ENCODE results near the gene PTPRM.

Gene PTPRM

DNA sequence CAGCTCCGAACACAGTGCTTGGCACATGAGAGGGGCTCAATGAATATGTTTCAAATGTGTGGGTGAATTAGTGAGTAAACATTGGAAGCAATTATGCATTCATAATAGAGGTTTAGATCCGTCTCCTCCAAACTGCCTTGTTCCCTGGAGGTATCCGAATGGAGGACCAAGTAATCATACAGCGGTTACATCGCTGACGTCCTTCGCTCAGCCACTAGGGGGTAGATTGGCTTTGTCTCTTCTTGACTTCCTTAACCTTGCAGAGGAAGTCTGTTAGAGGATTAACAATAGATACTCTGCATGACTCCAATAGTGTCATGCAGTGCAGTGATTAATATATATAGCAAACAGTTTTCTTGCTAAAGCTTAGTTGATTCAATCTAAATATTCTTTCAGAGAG lies 517.0 kb downstream of the PTPRM start:
- POLR2A ChIA-PET, result no interaction called here
- CTCF ChIA-PET, result interaction anchor here (0.5 to 2.4 kb wide), 13 partner anchors 8 to 1158 kb away, joined by 3 to 16 read pairs (median 3); no protein-coding TSS in a partner anchor
- Histone ChIP-seq H3K9me3 (ENCODE audit: control insufficient read depth, insufficient read depth, low read depth, low read length) (no peaks in the 10 kb centered on the region), H3K4me1 (ENCODE audit: control insufficient read depth, insufficient read depth, low read length) (no peaks in the 10 kb centered on the region; the same call in 1 of the 2 replicates), H3K27ac (ENCODE audit: extremely low read depth, low read depth, low read length) (no peak overlapping the region), H3K4me3 (ENCODE audit: low read depth, low read length) (no peak overlapping the region), H3K36me3 (ENCODE audit: control insufficient read depth in 2 of 2, insufficient read depth in 1 of 2, low read length in 2 of 2) (no peaks in the 10 kb centered on the region)
- TF ChIP-seq, protein P1, sequence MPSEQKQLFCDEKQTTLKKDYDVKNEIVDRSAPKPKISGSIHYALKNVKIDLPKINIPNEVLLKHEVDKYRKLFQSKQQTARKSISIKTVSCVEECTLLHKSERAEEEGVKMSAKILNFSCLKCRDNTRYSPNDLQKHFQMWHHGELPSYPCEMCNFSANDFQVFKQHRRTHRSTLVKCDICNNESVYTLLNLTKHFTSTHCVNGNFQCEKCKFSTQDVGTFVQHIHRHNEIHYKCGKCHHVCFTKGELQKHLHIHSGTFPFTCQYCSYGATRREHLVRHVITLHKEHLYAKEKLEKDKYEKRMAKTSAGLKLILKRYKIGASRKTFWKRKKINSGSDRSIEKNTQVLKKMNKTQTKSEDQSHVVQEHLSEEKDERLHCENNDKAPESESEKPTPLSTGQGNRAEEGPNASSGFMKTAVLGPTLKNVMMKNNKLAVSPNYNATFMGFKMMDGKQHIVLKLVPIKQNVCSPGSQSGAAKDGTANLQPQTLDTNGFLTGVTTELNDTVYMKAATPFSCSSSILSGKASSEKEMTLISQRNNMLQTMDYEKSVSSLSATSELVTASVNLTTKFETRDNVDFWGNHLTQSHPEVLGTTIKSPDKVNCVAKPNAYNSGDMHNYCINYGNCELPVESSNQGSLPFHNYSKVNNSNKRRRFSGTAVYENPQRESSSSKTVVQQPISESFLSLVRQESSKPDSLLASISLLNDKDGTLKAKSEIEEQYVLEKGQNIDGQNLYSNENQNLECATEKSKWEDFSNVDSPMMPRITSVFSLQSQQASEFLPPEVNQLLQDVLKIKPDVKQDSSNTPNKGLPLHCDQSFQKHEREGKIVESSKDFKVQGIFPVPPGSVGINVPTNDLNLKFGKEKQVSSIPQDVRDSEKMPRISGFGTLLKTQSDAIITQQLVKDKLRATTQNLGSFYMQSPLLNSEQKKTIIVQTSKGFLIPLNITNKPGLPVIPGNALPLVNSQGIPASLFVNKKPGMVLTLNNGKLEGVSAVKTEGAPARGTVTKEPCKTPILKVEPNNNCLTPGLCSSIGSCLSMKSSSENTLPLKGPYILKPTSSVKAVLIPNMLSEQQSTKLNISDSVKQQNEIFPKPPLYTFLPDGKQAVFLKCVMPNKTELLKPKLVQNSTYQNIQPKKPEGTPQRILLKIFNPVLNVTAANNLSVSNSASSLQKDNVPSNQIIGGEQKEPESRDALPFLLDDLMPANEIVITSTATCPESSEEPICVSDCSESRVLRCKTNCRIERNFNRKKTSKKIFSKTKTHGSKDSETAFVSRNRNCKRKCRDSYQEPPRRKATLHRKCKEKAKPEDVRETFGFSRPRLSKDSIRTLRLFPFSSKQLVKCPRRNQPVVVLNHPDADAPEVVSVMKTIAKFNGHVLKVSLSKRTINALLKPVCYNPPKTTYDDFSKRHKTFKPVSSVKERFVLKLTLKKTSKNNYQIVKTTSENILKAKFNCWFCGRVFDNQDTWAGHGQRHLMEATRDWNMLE (tag by site-specific recombination; conservative IDR thresholded peaks at IDR 0.05; ENCODE audit: low read depth), result no peak
- TF ChIP-seq ZNF654 (tag by site-specific recombination; IDR thresholded peaks at IDR 0.05; ENCODE audit: low read depth) (peak; percentile 26; the same call in 1 of the 2 replicates), ZNF10 (tag by site-specific recombination; IDR thresholded peaks at IDR 0.05) (no peak)
- TF ChIP-seq, protein P2, sequence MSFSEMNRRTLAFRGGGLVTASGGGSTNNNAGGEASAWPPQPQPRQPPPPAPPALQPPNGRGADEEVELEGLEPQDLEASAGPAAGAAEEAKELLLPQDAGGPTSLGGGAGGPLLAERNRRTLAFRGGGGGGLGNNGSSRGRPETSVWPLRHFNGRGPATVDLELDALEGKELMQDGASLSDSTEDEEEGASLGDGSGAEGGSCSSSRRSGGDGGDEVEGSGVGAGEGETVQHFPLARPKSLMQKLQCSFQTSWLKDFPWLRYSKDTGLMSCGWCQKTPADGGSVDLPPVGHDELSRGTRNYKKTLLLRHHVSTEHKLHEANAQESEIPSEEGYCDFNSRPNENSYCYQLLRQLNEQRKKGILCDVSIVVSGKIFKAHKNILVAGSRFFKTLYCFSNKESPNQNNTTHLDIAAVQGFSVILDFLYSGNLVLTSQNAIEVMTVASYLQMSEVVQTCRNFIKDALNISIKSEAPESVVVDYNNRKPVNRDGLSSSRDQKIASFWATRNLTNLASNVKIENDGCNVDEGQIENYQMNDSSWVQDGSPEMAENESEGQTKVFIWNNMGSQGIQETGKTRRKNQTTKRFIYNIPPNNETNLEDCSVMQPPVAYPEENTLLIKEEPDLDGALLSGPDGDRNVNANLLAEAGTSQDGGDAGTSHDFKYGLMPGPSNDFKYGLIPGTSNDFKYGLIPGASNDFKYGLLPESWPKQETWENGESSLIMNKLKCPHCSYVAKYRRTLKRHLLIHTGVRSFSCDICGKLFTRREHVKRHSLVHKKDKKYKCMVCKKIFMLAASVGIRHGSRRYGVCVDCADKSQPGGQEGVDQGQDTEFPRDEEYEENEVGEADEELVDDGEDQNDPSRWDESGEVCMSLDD (tag by site-specific recombination; IDR thresholded peaks at IDR 0.05), result no peak

DNA sequence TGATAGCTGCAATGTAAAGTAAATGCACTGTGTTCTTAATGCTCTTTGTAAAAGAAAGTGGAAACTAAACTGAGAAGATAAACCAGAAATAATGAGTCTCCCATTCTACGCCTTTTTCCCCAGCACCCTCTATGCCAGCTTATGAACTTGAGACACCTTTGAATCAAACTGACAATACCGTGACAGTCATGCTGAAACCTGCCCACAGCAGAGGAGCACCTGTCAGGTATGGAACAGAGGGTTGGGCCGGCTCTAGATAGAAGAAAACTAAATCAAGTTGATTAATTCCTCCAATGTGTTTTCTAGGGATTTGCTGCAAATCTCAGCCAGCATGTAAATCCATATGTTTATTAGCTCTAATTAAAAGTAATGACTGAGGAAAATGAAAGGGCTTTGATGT lies 521.5 kb downstream of the PTPRM start:
- CTCF ChIA-PET, result interaction anchor here (1.0 to 1.5 kb wide), 4 partner anchors 12 to 306 kb away, joined by 3 to 5 read pairs (median 4); no protein-coding TSS in a partner anchor
- Histone ChIP-seq H3K36me3 (ENCODE audit: control insufficient read depth in 2 of 2, insufficient read depth in 1 of 2, low read length in 2 of 2) (no peaks in the 10 kb centered on the region), H3K27ac (ENCODE audit: extremely low read depth, low read depth, low read length) (no peak overlapping the region), H3K4me1 (ENCODE audit: control insufficient read depth, insufficient read depth, low read length) (no peaks in the 10 kb centered on the region), H3K4me3 (ENCODE audit: low read depth, low read length) (no peak overlapping the region), H3K9me3 (ENCODE audit: control insufficient read depth, insufficient read depth, low read depth, low read length) (no peaks in the 10 kb centered on the region)
- POLR2A ChIA-PET, result no interaction called here
- TF ChIP-seq ZNF302 (tag by site-specific recombination; IDR thresholded peaks at IDR 0.05; ENCODE audit: low read depth), result no peak
- TF ChIP-seq FEZF1 (tag by site-specific recombination; IDR thresholded peaks at IDR 0.05), result 0 out of 2 replicates have a peak, but pooled peaks have one; percentile 20

DNA sequence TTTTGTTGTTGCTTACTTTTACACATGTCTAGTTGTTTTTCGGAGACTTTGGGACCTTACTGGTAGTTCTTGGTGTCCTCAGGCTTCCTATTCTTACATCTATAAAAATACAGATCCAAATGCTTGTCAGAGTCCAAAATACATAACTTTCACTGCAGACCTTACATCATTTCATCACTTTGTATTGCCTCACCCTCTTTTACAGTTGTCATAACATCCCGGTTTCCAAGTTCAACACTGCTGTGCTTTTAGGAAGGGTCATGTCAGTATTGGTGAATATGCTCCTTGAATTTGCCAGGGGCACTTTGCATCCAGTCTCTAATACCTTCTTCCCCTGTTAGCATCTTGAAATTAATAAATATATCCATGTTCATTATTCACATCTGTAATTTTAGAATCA lies 523.9 kb downstream of the PTPRM start:
- H3K27ac ChIP-seq (ENCODE audit: extremely low read depth, low read depth, low read length), result no peak overlapping the region
- POLR2A ChIA-PET, result no interaction called here
- CTCF ChIA-PET, result interaction anchor here (0.8 kb wide), 1 partner anchor 8 kb away, joined by 3 read pairs; no protein-coding TSS in a partner anchor
- H3K4me3 ChIP-seq (ENCODE audit: low read depth, low read length), result no peak overlapping the region
- no peaks in the 10 kb centered on the region for H3K4me1 ChIP-seq (ENCODE audit: control insufficient read depth, insufficient read depth, low read length)
- H3K36me3 ChIP-seq (ENCODE audit: control insufficient read depth in 2 of 2, insufficient read depth in 1 of 2, low read length in 2 of 2), result no peaks in the 10 kb centered on the region
- no peak for TF ChIP-seq ZNF426 (tag by site-specific recombination; IDR thresholded peaks at IDR 0.05)
- no peak for TF ChIP-seq ZNF48 (tag by site-specific recombination; IDR thresholded peaks at IDR 0.05)
- TF ChIP-seq ZNF202 (tag by site-specific recombination; IDR thresholded peaks at IDR 0.05; ENCODE audit: borderline replicate concordance), result no peak
- TF ChIP-seq ZNF544 (tag by site-specific recombination; IDR thresholded peaks at IDR 0.05), result no peak
- no peak for TF ChIP-seq ZNF169 (tag by site-specific recombination; IDR thresholded peaks at IDR 0.05)
- TF ChIP-seq SP7 (tag by site-specific recombination; IDR thresholded peaks at IDR 0.05), result no peak
- TF ChIP-seq ZNF610 (tag by site-specific recombination; IDR thresholded peaks at IDR 0.05; ENCODE audit: borderline replicate concordance), result no peak
- H3K9me3 ChIP-seq (ENCODE audit: control insufficient read depth, insufficient read depth, low read depth, low read length), result no peaks in the 10 kb centered on the region

Measured in HEK293 (cell line).